Neural progenitor cell (in vitro differentiated cells): ENCODE results near the gene RNF123. TPM values are rescaled to one million over a fixed set of nuclear protein-coding genes. Genes with fewer than 3 reads are reported as not detected.

Experiments used
- DNase-seq: peaks from one replicate; pipeline ENCODE4 v3.0.0-alpha.2; 2016; ENCODE audit warnings: low spot score
- H2AFZ ChIP-seq: fragments of 200-600 bp; sonication (generic); replicated peaks from 2 replicates; pipeline ENCODE4 v1.6.1; 2016; ENCODE audit warnings: antibody characterized with exemption
- H3F3A ChIP-seq: fragments of 200-600 bp; sonication (generic); 2 replicates; pipeline ENCODE4 v1.6.1; 2016; ENCODE audit warnings: antibody characterized with exemption, low read depth
- H3K27ac ChIP-seq: fragments of 200-600 bp; sonication (generic); 2 replicates; pipeline ENCODE4 v1.5.1; 2016; ENCODE audit warnings: mild to moderate bottlenecking
- H3K27me3 ChIP-seq: fragments of 200-600 bp; sonication (generic); 2 replicates; pipeline ENCODE4 v1.6.1; 2016; ENCODE audit warnings: mild to moderate bottlenecking, moderate library complexity
- H3K36me3 ChIP-seq: fragments of 200-600 bp; sonication (generic); 2 replicates; pipeline ENCODE4 v1.5.1; 2016
- H3K4me1 ChIP-seq: fragments of 200-600 bp; sonication (generic); 2 replicates; pipeline ENCODE4 v1.6.1; 2016; ENCODE audit warnings: mixed run types
- H3K4me2 ChIP-seq: fragments of 200-600 bp; sonication (generic); 2 replicates; pipeline ENCODE4 v1.6.1; 2016
- H3K4me3 ChIP-seq: fragments of 200-600 bp; sonication (generic); 2 replicates; pipeline ENCODE4 v1.5.1; 2016
- H3K79me2 ChIP-seq: fragments of 200-600 bp; sonication (generic); 2 replicates; pipeline ENCODE4 v1.6.1; 2016; ENCODE audit warnings: low read depth
- H3K9ac ChIP-seq: fragments of 200-600 bp; sonication (generic); 2 replicates; pipeline ENCODE4 v1.6.1; 2016
- H3K9me3 ChIP-seq: fragments of 200-600 bp; sonication (generic); 2 replicates; pipeline ENCODE4 v1.5.1; 2016; ENCODE audit warnings: low read depth
- H4K20me1 ChIP-seq: fragments of 200-600 bp; sonication (generic); 2 replicates; pipeline ENCODE4 v1.6.1; 2016; ENCODE audit warnings: low read depth
- H3K27ac Mint-ChIP-seq: 3 replicates; pipeline ENCODE4 v1.8.0; 2021; ENCODE audit warnings: mixed read lengths
- H3K27me3 Mint-ChIP-seq: 2 replicates; pipeline ENCODE4 v1.8.0; 2022; ENCODE audit warnings: low read depth, mild to moderate bottlenecking, inconsistent platforms, moderate library complexity, mixed read lengths; ENCODE audit not compliant: insufficient read depth
- H3K36me3 Mint-ChIP-seq: 3 replicates; pipeline ENCODE4 v1.8.0; 2021; ENCODE audit warnings: mixed read lengths
- H3K4me1 Mint-ChIP-seq: 3 replicates; pipeline ENCODE4 v1.8.0; 2021; ENCODE audit warnings: mixed read lengths
- H3K4me3 Mint-ChIP-seq: 3 replicates; pipeline ENCODE4 v1.8.0; 2021; ENCODE audit warnings: mild to moderate bottlenecking, moderate library complexity, mixed read lengths
- H3K9me3 Mint-ChIP-seq: 3 replicates; pipeline ENCODE4 v1.8.0; 2020; ENCODE audit warnings: mixed read lengths
- CTCF ChIP-seq: fragments of 200-600 bp; sonication (generic); IDR thresholded peaks from 2 replicates; pipeline ENCODE4 v1.5.1; 2017; ENCODE audit warnings: antibody characterized with exemption, mild to moderate bottlenecking
- EZH2 ChIP-seq: fragments of 200-600 bp; sonication (generic); IDR thresholded peaks from 2 replicates; pipeline ENCODE4 v1.6.1; 2017; ENCODE audit warnings: antibody characterized with exemption, mild to moderate bottlenecking, moderate library complexity
- EZH2phosphoT487 ChIP-seq: fragments of 200-600 bp; sonication (generic); IDR thresholded peaks from 2 replicates; pipeline ENCODE4 v1.6.1; 2017; ENCODE audit warnings: antibody characterized with exemption
- total RNA-seq: library from RNA; depleted of rRNA; stranded (reverse); fragments of >200 nt; gene quantifications from 2 replicates; pipeline ENCODE4 v1.2.3, GENCODE V29; 2015; ENCODE audit warnings: low replicate concordance

RNF123 gene
- total RNA-seq, 1 donor from 2014 or later = 15.0 TPM

GRCh38 chr3:49703956-49704355 lies 14.6 kb downstream of the RNF123 start:
- Histone ChIP-seq H3F3A (no peaks in the 10 kb centered on the region), H3K4me1 (no peaks in the 10 kb centered on the region), H3K36me3 (no peaks in the 10 kb centered on the region), H3K79me2 (no peaks in the 10 kb centered on the region), H4K20me1 (no peaks in the 10 kb centered on the region), H3K27me3 (no peaks in the 10 kb centered on the region), H3K9me3 (no peaks in the 10 kb centered on the region), H3K4me2 (no peak overlapping the region), H3K9ac (no peak overlapping the region), H3K4me3 (no peak overlapping the region), H3K27ac (no peak overlapping the region), H2AFZ (no peak overlapping the region)
- Mint-ChIP-seq H3K27ac (no peak overlapping the region), H3K4me1 (no peaks in the 10 kb centered on the region), H3K9me3 (no peaks in the 10 kb centered on the region), H3K36me3 (peaks cover 2% of the 10 kb centered on the region), H3K4me3 (no peak overlapping the region), H3K27me3 (peaks cover 2% of the 10 kb centered on the region)
- DNase-seq = no peak
- no peak for TF ChIP-seq EZH2
- TF ChIP-seq EZH2phosphoT487 = no peak
- TF ChIP-seq CTCF = no peak

- TF ChIP-seq EZH2phosphoT487 = no peak
- Histone ChIP-seq H3K36me3 (no peaks in the 10 kb centered on the region), H3K4me3 (no peak overlapping the region), H3K4me2 (no peak overlapping the region), H2AFZ (no peak overlapping the region), H3K9ac (no peak overlapping the region), H3K27ac (no peak overlapping the region), H3K4me1 (no peaks in the 10 kb centered on the region), H3K27me3 (no peaks in the 10 kb centered on the region), H4K20me1 (no peaks in the 10 kb centered on the region), H3K9me3 (no peaks in the 10 kb centered on the region), H3F3A (no peaks in the 10 kb centered on the region), H3K79me2 (no peaks in the 10 kb centered on the region)
- H3K9me3 Mint-ChIP-seq = no peaks in the 10 kb centered on the region
- H3K4me1 Mint-ChIP-seq = no peaks in the 10 kb centered on the region
- no peak overlapping the region for H3K4me3 Mint-ChIP-seq
- no peak for DNase-seq
- H3K27ac Mint-ChIP-seq = no peak overlapping the region
- H3K27me3 Mint-ChIP-seq = peaks cover 2% of the 10 kb centered on the region
- peaks cover 2% of the 10 kb centered on the region for H3K36me3 Mint-ChIP-seq
These were observed 15.3 kb downstream of the RNF123 start for GRCh38 chr3:49704629-49705028.

GRCh38 chr3:49705390-49705960 lies 16.1 kb downstream of the RNF123 start:
- Mint-ChIP-seq H3K9me3 (no peaks in the 10 kb centered on the region), H3K4me3 (no peak overlapping the region), H3K36me3 (peaks cover 2% of the 10 kb centered on the region), H3K27me3 (peaks cover 2% of the 10 kb centered on the region), H3K4me1 (no peaks in the 10 kb centered on the region), H3K27ac (no peak overlapping the region)
- Histone ChIP-seq H3K27me3 (no peaks in the 10 kb centered on the region), H3F3A (no peaks in the 10 kb centered on the region), H3K27ac (no peak overlapping the region), H3K79me2 (no peaks in the 10 kb centered on the region), H4K20me1 (no peaks in the 10 kb centered on the region), H3K4me2 (no peak overlapping the region), H3K4me3 (no peak overlapping the region), H3K4me1 (no peaks in the 10 kb centered on the region), H3K36me3 (no peaks in the 10 kb centered on the region), H2AFZ (no peak overlapping the region), H3K9ac (no peak overlapping the region), H3K9me3 (no peaks in the 10 kb centered on the region)
- TF ChIP-seq EZH2phosphoT487 (no peak), EZH2 (no peak), CTCF (no peak)
- no peak for DNase-seq

GRCh38 chr3:49706456-49707112 lies 17.2 kb downstream of the RNF123 start:
- Histone ChIP-seq H3K9ac (no peak overlapping the region), H3K9me3 (no peaks in the 10 kb centered on the region), H3K4me1 (no peaks in the 10 kb centered on the region), H4K20me1 (no peaks in the 10 kb centered on the region), H3K4me2 (no peak overlapping the region), H3K36me3 (no peaks in the 10 kb centered on the region), H3F3A (no peaks in the 10 kb centered on the region), H3K27me3 (no peaks in the 10 kb centered on the region), H3K4me3 (no peak overlapping the region), H3K27ac (no peak overlapping the region), H3K79me2 (no peaks in the 10 kb centered on the region), H2AFZ (no peak overlapping the region)
- DNase-seq = no peak
- TF ChIP-seq CTCF (no peak), EZH2 (no peak), EZH2phosphoT487 (no peak)
- no peak overlapping the region for H3K27ac Mint-ChIP-seq
- H3K4me1 Mint-ChIP-seq = no peaks in the 10 kb centered on the region
- peaks cover 2% of the 10 kb centered on the region for H3K36me3 Mint-ChIP-seq
- H3K27me3 Mint-ChIP-seq = no peaks in the 10 kb centered on the region
- no peak overlapping the region for H3K4me3 Mint-ChIP-seq
- H3K9me3 Mint-ChIP-seq = no peaks in the 10 kb centered on the region
